HUES48 (cell line): ENCODE measurements around the gene EVC.

Source experiments
- H3K27ac ChIP-seq: one replicate; pipeline ENCODE4 v1.7.0; 2013; ENCODE audit warnings: low read depth, low read length, inconsistent platforms
- H3K27me3 ChIP-seq: 2 replicates; pipeline ENCODE4 v1.6.1; 2013; ENCODE audit warnings: mild to moderate bottlenecking, low read length; ENCODE audit not compliant: control insufficient read depth, insufficient read depth
- H3K36me3 ChIP-seq: 2 replicates; pipeline ENCODE4 v1.6.1; 2013; ENCODE audit warnings: low read length; ENCODE audit not compliant: control insufficient read depth, insufficient read depth
- H3K4me1 ChIP-seq: 2 replicates; pipeline ENCODE4 v1.6.1; 2013; ENCODE audit warnings: mild to moderate bottlenecking, low read length; ENCODE audit not compliant: control insufficient read depth, insufficient read depth
- H3K4me3 ChIP-seq: 2 replicates; pipeline ENCODE4 v1.5.1; 2013; ENCODE audit warnings: mild to moderate bottlenecking, low read depth, low read length
- H3K9ac ChIP-seq: 2 replicates; pipeline ENCODE4 v1.6.1; 2013; ENCODE audit warnings: mild to moderate bottlenecking, low read depth, low read length, moderate library complexity
- H3K9me3 ChIP-seq: 2 replicates; pipeline ENCODE4 v1.6.1; 2013; ENCODE audit warnings: low read length; ENCODE audit not compliant: control insufficient read depth, insufficient read depth

EVC gene

GRCh38 chr4:5814421-5814820, 103.4 kb downstream of the EVC start:
- Histone ChIP-seq H3K36me3 (peaks cover 51% of the 10 kb centered on the region), H3K27me3 (no peaks in the 10 kb centered on the region), H3K4me3 (no peak overlapping the region), H3K4me1 (no peaks in the 10 kb centered on the region), H3K9me3 (no peaks in the 10 kb centered on the region), H3K27ac (no peak overlapping the region), H3K9ac (no peak overlapping the region)

- H3K9me3 ChIP-seq, result no peaks in the 10 kb centered on the region
- H3K9ac ChIP-seq, result no peak overlapping the region
- H3K27ac ChIP-seq, result no peak overlapping the region
- H3K36me3 ChIP-seq, result peaks cover 51% of the 10 kb centered on the region
- H3K4me3 ChIP-seq, result no peak overlapping the region
- no peaks in the 10 kb centered on the region for H3K4me1 ChIP-seq
- H3K27me3 ChIP-seq, result no peaks in the 10 kb centered on the region
These were observed 104.6 kb downstream of the EVC start for GRCh38 chr4:5815641-5816040.

GRCh38 chr4:5816101-5816500, 105.1 kb downstream of the EVC start:
- Histone ChIP-seq H3K4me1 (no peaks in the 10 kb centered on the region), H3K4me3 (no peak overlapping the region), H3K9ac (no peak overlapping the region), H3K9me3 (no peaks in the 10 kb centered on the region), H3K36me3 (peaks cover 51% of the 10 kb centered on the region), H3K27me3 (no peaks in the 10 kb centered on the region), H3K27ac (no peak overlapping the region)

- Histone ChIP-seq H3K4me1 (no peaks in the 10 kb centered on the region), H3K9ac (no peak overlapping the region), H3K4me3 (no peak overlapping the region), H3K36me3 (peaks cover 51% of the 10 kb centered on the region), H3K27ac (no peak overlapping the region), H3K27me3 (no peaks in the 10 kb centered on the region), H3K9me3 (no peaks in the 10 kb centered on the region)
These were observed 105.9 kb downstream of the EVC start for GRCh38 chr4:5816851-5817375.

GRCh38 chr4:5821665-5822358, 110.8 kb downstream of the EVC start:
- H3K27me3 ChIP-seq, result no peaks in the 10 kb centered on the region
- H3K9me3 ChIP-seq, result no peaks in the 10 kb centered on the region
- no peak overlapping the region for H3K9ac ChIP-seq
- no peaks in the 10 kb centered on the region for H3K4me1 ChIP-seq
- no peak overlapping the region for H3K27ac ChIP-seq
- H3K4me3 ChIP-seq, result no peak overlapping the region
- H3K36me3 ChIP-seq, result peaks cover 81% of the 10 kb centered on the region

- Histone ChIP-seq H3K36me3 (peaks cover 84% of the 10 kb centered on the region), H3K9me3 (no peaks in the 10 kb centered on the region), H3K9ac (no peak overlapping the region), H3K27me3 (no peaks in the 10 kb centered on the region), H3K27ac (no peak overlapping the region), H3K4me3 (no peak overlapping the region), H3K4me1 (no peaks in the 10 kb centered on the region)
These were observed 111.6 kb downstream of the EVC start for GRCh38 chr4:5822619-5823018.

- H3K4me3 ChIP-seq, result no peak overlapping the region
- H3K36me3 ChIP-seq, result peaks cover 90% of the 10 kb centered on the region
- H3K4me1 ChIP-seq, result no peaks in the 10 kb centered on the region
- H3K9me3 ChIP-seq, result no peaks in the 10 kb centered on the region
- no peaks in the 10 kb centered on the region for H3K27me3 ChIP-seq
- no peak overlapping the region for H3K9ac ChIP-seq
- H3K27ac ChIP-seq, result no peak overlapping the region
These were observed 112.7 kb downstream of the EVC start for GRCh38 chr4:5823542-5824211.

- H3K27me3 ChIP-seq, result no peaks in the 10 kb centered on the region
- H3K36me3 ChIP-seq, result peaks cover 90% of the 10 kb centered on the region
- H3K27ac ChIP-seq, result no peak overlapping the region
- no peaks in the 10 kb centered on the region for H3K4me1 ChIP-seq
- H3K4me3 ChIP-seq, result no peak overlapping the region
- no peaks in the 10 kb centered on the region for H3K9me3 ChIP-seq
- H3K9ac ChIP-seq, result no peak overlapping the region
These were observed 113.2 kb downstream of the EVC start for GRCh38 chr4:5824227-5824626.

GRCh38 chr4:5824635-5825034, 113.6 kb downstream of the EVC start:
- Histone ChIP-seq H3K9me3 (no peaks in the 10 kb centered on the region), H3K4me1 (no peaks in the 10 kb centered on the region), H3K36me3 (peaks cover 90% of the 10 kb centered on the region), H3K27me3 (no peaks in the 10 kb centered on the region), H3K4me3 (no peak overlapping the region), H3K27ac (no peak overlapping the region), H3K9ac (no peak overlapping the region)

- Histone ChIP-seq H3K4me1 (no peaks in the 10 kb centered on the region), H3K36me3 (peaks cover 90% of the 10 kb centered on the region), H3K27ac (no peak overlapping the region)
These were observed 114.5 kb downstream of the EVC start for GRCh38 chr4:5825321-5826041.

More at GRCh38 chr4:5825321-5826041, 114.5 kb downstream of the EVC start:
- H3K4me3 ChIP-seq, result no peak overlapping the region
- no peaks in the 10 kb centered on the region for H3K27me3 ChIP-seq
- H3K9ac ChIP-seq, result no peak overlapping the region
- no peaks in the 10 kb centered on the region for H3K9me3 ChIP-seq
